HG03175 (cell line): ENCODE measurements around the gene NEDD4L.
"Not testable (repeated sequence)": the region's sequence is repeated elsewhere in the genome, so short reads cannot be mapped to it uniquely, and the experiment has no call there.

ENCODE experiments used
- ATAC-seq: cut with Tn5 transposase; IDR thresholded peaks from one replicate; pipeline ENCODE4 v1.9.1; 2021; ENCODE audit warnings: mild to moderate bottlenecking, moderate library complexity; ENCODE audit not compliant: unreplicated experiment

NEDD4L gene

GRCh38 chr18:58026395-58026794 is 17.6 kb upstream of the NEDD4L start:
- no peak for ATAC-seq

GRCh38 chr18:58026857-58027256 is 17.2 kb upstream of the NEDD4L start:
- ATAC-seq: no peak

GRCh38 chr18:58027341-58027740 is 16.7 kb upstream of the NEDD4L start:
- no peak for ATAC-seq

- ATAC-seq: no peak
Observed at GRCh38 chr18:58028109-58028784, 15.8 kb upstream of the NEDD4L start.

- no peak for ATAC-seq
Observed at GRCh38 chr18:58032233-58032632, 11.8 kb upstream of the NEDD4L start.

GRCh38 chr18:58033216-58033615 is 10.8 kb upstream of the NEDD4L start:
- ATAC-seq: no peak

GRCh38 chr18:58034370-58034769 is 9.7 kb upstream of the NEDD4L start:
- ATAC-seq: no peak

- ATAC-seq: no peak
Observed at GRCh38 chr18:58037163-58037562, 6.9 kb upstream of the NEDD4L start.

- no peak for ATAC-seq
Observed at GRCh38 chr18:58038063-58038462, 6.0 kb upstream of the NEDD4L start.

- ATAC-seq: no peak
Observed at GRCh38 chr18:58041633-58042032, 2.4 kb upstream of the NEDD4L start.

GRCh38 chr18:58042826-58043490 is 1.1 kb upstream of the NEDD4L start:
- no peak for ATAC-seq

GRCh38 chr18:58044370-58045241 is 580 bp downstream of the NEDD4L start:
- ATAC-seq: peak; percentile 40

- no peak for ATAC-seq
Observed at GRCh38 chr18:58045242-58046092, 1.4 kb downstream of the NEDD4L start.

GRCh38 chr18:58046093-58046793 is 2.2 kb downstream of the NEDD4L start:
- no peak for ATAC-seq

GRCh38 chr18:58046794-58047555 is 2.9 kb downstream of the NEDD4L start:
- no peak for ATAC-seq

GRCh38 chr18:58047556-58047882 is 3.5 kb downstream of the NEDD4L start:
- no peak for ATAC-seq

GRCh38 chr18:58048081-58048642 is 4.1 kb downstream of the NEDD4L start:
- no peak for ATAC-seq

GRCh38 chr18:58049000-58049688 is 5.1 kb downstream of the NEDD4L start:
- ATAC-seq: no peak

- not testable (repeated sequence) for ATAC-seq
Observed at GRCh38 chr18:58050963-58051362, 6.9 kb downstream of the NEDD4L start.
